Fibroblast of villous mesenchyme (primary cell): ENCODE results near the gene KCNG4. TPM values are rescaled to one million over a fixed set of nuclear protein-coding genes. Genes with fewer than 3 reads are reported as not detected.

Source experiments
- DNase-seq: peaks from one replicate; pipeline ENCODE4 v3.0.0-alpha.2; 2010; ENCODE audit warnings: low read depth
- H3K4me3 ChIP-seq: 2 replicates; pipeline ENCODE4 v1.5.1; 2011; ENCODE audit warnings: low read depth, mild to moderate bottlenecking, low read length
- CTCF ChIP-seq: IDR thresholded peaks from 2 replicates; pipeline ENCODE4 v1.5.1; 2012; ENCODE audit warnings: low read depth, mild to moderate bottlenecking, low read length; ENCODE audit not compliant: insufficient read depth
- total RNA-seq: library from RNA; depleted of rRNA; stranded (reverse); fragments of >200 nt; gene quantifications from 2 replicates; pipeline ENCODE4 v1.2.3, GENCODE V29; 2012

The KCNG4 gene
- not detected in 2 replicates for total RNA-seq

- no peak for DNase-seq
- TF ChIP-seq CTCF, result no peak
- no peak within 1 kb of the TSS for H3K4me3 ChIP-seq
These were observed at the start of gene KCNG4 for GRCh38 chr16:84239909-84240308. TSS of gene KCNG4 (minus strand) at chr16:84240012. CDS start at chr16:84237485, 2,527 bp downstream.

- no peak for TF ChIP-seq CTCF
- DNase-seq, result no peak
- H3K4me3 ChIP-seq, result no peak overlapping the region
These were observed 49.1 kb upstream of the KCNG4 start for GRCh38 chr16:84288902-84289301.

- no peak for TF ChIP-seq CTCF
- DNase-seq, result peak; percentile 78
- no peak overlapping the region for H3K4me3 ChIP-seq
These were observed 46.9 kb upstream of the KCNG4 start for GRCh38 chr16:84286578-84287240.

GRCh38 chr16:84284154-84284722 lies 44.4 kb upstream of the KCNG4 start:
- H3K4me3 ChIP-seq, result no peak overlapping the region
- DNase-seq, result peak; percentile 85
- no peak for TF ChIP-seq CTCF

GRCh38 chr16:84283314-84284153 lies 43.7 kb upstream of the KCNG4 start:
- TF ChIP-seq CTCF, result no peak

GRCh38 chr16:84282533-84282932 lies 42.7 kb upstream of the KCNG4 start:
- DNase-seq, result no peak
- H3K4me3 ChIP-seq, result no peak overlapping the region
- no peak for TF ChIP-seq CTCF

More at GRCh38 chr16:84283314-84284153, 43.7 kb upstream of the KCNG4 start:
- no peak for DNase-seq
- H3K4me3 ChIP-seq, result no peak overlapping the region
